Progenitor cell of endocrine pancreas (in vitro differentiated cells): ENCODE data around the gene CCDC97. TPM values are rescaled to one million over a fixed set of nuclear protein-coding genes. Genes with fewer than 3 reads are reported as not detected.

Source experiments
- DNase-seq: peaks from one replicate; pipeline ENCODE4 v3.0.0; 2021; ENCODE audit warnings: low spot score; ENCODE audit not compliant: unreplicated experiment
- H3K27ac Mint-ChIP-seq: 2 replicates; pipeline ENCODE4 v1.8.0; 2021; ENCODE audit warnings: mild to moderate bottlenecking, moderate library complexity, mixed read lengths
- H3K27me3 Mint-ChIP-seq: 2 replicates; pipeline ENCODE4 v1.8.0; 2021; ENCODE audit warnings: mixed read lengths
- H3K36me3 Mint-ChIP-seq: 2 replicates; pipeline ENCODE4 v1.8.0; 2022; ENCODE audit warnings: mixed read lengths; ENCODE audit not compliant: insufficient read depth
- H3K4me1 Mint-ChIP-seq: 2 replicates; pipeline ENCODE4 v1.8.0; 2021; ENCODE audit warnings: low read depth, mixed read lengths
- H3K4me3 Mint-ChIP-seq: 2 replicates; pipeline ENCODE4 v1.8.0; 2021; ENCODE audit warnings: low read depth, mild to moderate bottlenecking, moderate library complexity, mixed read lengths
- H3K9me3 Mint-ChIP-seq: 2 replicates; pipeline ENCODE4 v1.8.0; 2021; ENCODE audit warnings: low read depth, mixed read lengths
- total RNA-seq: library from RNA; stranded (reverse); gene quantifications from 2 replicates; pipeline ENCODE4 v1.2.1, GENCODE V29; 2021
- TF ChIP-seq, protein P1 (sequence below): fragments of 200-600 bp; sonication (generic); IDR thresholded peaks from one replicate; pipeline ENCODE4 v1.5.0; 2021; ENCODE audit warnings: antibody characterized with exemption, mild to moderate bottlenecking; ENCODE audit not compliant: unreplicated experiment

CCDC97 gene
- total RNA-seq, 1 donor from 2014 or later: 46.5 TPM

DNA sequence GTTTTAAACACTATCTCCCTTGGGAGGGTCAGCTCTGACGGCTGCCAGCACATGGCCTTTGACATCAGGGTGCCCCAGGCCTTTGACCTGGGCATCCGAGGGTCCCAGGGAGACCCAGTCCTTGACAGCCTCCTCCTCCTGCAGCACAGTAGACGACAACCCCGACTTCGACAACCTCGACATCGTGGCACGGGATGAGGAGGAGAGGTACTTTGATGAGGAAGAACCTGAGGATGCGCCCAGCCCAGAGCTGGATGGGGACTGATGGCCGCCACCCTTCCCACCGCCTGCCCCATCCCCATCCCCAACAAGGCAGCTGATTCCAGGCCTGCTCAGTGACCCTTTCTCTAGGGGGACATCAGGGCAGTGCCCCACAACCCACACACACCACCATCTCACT is 12.5 kb downstream of the CCDC97 start:
- H3K4me1 Mint-ChIP-seq: peaks cover 34% of the 10 kb centered on the region
- no peaks in the 10 kb centered on the region for H3K9me3 Mint-ChIP-seq
- TF ChIP-seq, protein P1, sequence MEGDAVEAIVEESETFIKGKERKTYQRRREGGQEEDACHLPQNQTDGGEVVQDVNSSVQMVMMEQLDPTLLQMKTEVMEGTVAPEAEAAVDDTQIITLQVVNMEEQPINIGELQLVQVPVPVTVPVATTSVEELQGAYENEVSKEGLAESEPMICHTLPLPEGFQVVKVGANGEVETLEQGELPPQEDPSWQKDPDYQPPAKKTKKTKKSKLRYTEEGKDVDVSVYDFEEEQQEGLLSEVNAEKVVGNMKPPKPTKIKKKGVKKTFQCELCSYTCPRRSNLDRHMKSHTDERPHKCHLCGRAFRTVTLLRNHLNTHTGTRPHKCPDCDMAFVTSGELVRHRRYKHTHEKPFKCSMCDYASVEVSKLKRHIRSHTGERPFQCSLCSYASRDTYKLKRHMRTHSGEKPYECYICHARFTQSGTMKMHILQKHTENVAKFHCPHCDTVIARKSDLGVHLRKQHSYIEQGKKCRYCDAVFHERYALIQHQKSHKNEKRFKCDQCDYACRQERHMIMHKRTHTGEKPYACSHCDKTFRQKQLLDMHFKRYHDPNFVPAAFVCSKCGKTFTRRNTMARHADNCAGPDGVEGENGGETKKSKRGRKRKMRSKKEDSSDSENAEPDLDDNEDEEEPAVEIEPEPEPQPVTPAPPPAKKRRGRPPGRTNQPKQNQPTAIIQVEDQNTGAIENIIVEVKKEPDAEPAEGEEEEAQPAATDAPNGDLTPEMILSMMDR: no peak
- peaks cover 10% of the 10 kb centered on the region for H3K36me3 Mint-ChIP-seq
- H3K27me3 Mint-ChIP-seq: peaks cover 8% of the 10 kb centered on the region
- no peak overlapping the region for H3K27ac Mint-ChIP-seq
- DNase-seq: no peak
- no peak overlapping the region for H3K4me3 Mint-ChIP-seq

DNA sequence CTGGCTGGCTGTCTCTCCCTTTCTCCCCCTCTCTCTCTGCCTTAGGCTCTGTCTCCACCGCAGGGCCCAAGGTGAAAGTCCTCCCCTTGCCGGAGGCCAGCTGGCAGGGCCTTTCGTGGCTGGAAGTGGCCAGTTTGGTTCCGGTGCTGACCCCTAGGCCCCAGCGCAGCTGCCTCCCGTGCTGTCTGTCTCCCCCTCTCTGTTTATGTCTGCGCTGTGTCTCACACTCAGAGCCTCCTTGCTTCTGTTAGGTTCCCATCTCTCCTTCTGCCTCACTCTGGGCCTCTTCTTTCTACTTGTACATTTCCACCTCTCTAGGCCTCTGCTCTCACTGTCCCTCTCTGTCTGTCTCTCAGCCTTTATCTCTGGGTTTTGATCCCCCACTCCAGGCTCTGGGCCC is 13.1 kb downstream of the CCDC97 start:
- H3K27ac Mint-ChIP-seq: peak overlapping the region; percentile 93
- H3K27me3 Mint-ChIP-seq: peaks cover 8% of the 10 kb centered on the region
- DNase-seq: no peak
- H3K9me3 Mint-ChIP-seq: no peaks in the 10 kb centered on the region
- peaks cover 35% of the 10 kb centered on the region for H3K4me1 Mint-ChIP-seq
- H3K4me3 Mint-ChIP-seq: no peak overlapping the region
- peaks cover 8% of the 10 kb centered on the region for H3K36me3 Mint-ChIP-seq
- TF ChIP-seq, protein P1: no peak

DNA sequence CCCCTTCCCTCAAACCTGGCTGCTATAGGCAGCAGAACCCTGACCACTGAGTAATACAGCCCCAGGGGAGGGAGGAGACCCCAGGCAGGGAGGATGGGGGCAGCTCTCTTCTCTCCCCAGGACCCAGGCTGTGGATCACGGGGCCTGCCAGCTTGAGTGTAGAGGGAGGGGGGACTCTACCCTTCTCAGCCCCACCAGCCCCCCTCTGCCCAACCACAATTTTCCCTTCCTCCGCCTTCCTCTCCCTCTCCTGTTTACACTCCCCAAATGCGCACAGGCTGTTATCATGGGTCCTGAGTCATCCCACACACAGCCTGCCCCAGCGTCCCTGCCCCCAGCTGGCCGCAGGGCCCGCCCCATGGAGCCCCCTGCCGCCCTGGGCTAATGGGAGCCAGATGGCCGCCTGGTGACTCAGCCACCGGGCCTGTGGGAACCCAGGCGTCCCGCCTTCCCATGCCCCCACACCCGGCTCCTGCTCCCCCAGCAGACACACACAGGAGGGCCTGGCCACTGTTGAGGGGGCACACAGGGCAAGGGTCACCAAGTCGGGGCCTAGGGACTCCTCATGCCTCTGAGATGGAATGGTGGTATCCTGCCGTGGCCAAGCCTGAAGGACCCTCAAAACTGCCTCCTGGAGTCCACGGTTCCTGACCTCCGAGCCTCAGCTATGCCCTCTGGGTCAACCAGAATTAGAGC is 13.6 kb downstream of the CCDC97 start:
- DNase-seq: no peak
- Mint-ChIP-seq H3K36me3 (peaks cover 7% of the 10 kb centered on the region), H3K4me1 (peaks cover 36% of the 10 kb centered on the region), H3K9me3 (no peaks in the 10 kb centered on the region), H3K27me3 (peaks cover 8% of the 10 kb centered on the region), H3K4me3 (peak overlapping the region; percentile 26), H3K27ac (peak overlapping the region; percentile 93)
- TF ChIP-seq, protein P1: no peak

DNA sequence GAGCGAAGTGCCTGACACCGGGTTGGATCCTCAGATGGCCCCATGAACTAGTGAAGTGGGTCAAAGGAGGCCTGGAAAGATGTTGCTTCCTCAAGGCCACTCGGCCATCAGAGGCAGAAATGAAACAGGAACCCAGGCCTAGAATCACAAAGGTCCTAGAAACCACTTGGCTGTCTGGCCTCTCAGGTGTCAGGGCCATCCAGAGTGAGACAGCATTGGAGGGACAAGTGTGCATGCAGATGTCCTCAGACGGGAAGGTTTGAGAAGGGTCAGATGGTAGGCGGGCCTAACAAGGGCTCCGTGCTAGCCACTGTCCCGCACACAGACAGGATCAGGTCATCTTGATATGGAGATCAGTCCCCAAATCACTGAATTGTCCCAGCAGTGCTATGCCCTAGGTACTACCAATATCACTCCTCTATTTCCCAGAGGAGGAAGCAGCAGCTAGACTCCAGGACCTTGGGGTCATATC is 14.3 kb downstream of the CCDC97 start:
- peaks cover 5% of the 10 kb centered on the region for H3K36me3 Mint-ChIP-seq
- DNase-seq: no peak
- peak overlapping the region; percentile 34 for H3K27ac Mint-ChIP-seq
- H3K27me3 Mint-ChIP-seq: peaks cover 8% of the 10 kb centered on the region
- H3K4me1 Mint-ChIP-seq: peaks cover 36% of the 10 kb centered on the region
- peak overlapping the region; percentile 60 for H3K4me3 Mint-ChIP-seq
- no peaks in the 10 kb centered on the region for H3K9me3 Mint-ChIP-seq
- TF ChIP-seq, protein P1: no peak

DNA sequence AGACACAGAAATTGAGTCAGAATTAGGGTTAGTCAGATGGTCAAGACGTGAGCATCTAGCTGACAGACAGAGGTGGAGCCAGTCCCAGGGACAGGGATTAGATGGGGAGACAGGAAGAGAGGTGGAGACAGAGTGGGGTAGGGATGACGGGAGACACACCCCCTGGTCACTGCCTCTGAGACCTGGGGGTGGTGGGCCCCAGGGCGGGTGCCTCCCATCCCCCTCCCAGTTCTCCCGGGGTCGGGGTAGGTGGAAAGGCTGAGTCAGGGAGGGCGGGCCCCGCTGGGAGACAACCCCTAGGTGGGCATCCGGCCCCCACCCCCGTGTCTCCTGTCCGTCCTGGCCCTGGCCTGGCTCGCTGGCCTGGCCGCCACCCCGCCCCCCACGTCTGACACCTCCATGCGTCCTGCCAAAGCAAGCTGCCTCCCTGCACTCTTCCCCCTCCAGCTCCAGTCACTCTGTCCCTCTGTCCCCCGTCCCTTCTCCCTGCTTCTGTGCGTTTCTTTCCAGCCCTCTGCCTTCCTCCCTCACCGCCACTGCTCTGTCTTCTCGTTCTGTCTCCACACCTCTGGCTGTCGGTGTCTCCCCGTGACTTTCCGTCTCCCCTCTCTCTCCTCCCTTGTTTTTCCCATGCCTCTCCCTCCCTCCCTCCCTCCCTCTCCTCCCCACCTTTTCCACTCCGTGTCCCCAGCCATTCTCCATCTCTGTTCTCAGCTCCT is 15.1 kb downstream of the CCDC97 start:
- Mint-ChIP-seq H3K27ac (peak overlapping the region; percentile 77), H3K4me3 (peak overlapping the region; percentile 65), H3K36me3 (peaks cover 5% of the 10 kb centered on the region), H3K9me3 (no peaks in the 10 kb centered on the region), H3K27me3 (peaks cover 8% of the 10 kb centered on the region), H3K4me1 (peaks cover 36% of the 10 kb centered on the region)
- no peak for DNase-seq
- TF ChIP-seq, protein P1: no peak
